Uterus (tissue), 4 donors: ENCODE data around the gene APBA3. TPM values are rescaled to one million over a fixed set of nuclear protein-coding genes. Genes with fewer than 3 reads are reported as not detected.

Experiments used
- DNase-seq, 2 donors: peaks; one replicate each; pipeline ENCODE4 v3.0.0-alpha.2; 2019 to 2020
- H3K27ac ChIP-seq, 2 donors: fragments of 200-600 bp; sonication (generic); 1 replicate in 1 of 2; 2 replicates in 1 of 2; pipeline ENCODE4 v1.5.1; 2016 to 2018
- H3K27me3 ChIP-seq, 2 donors: fragments of 200-600 bp; sonication (generic); one replicate each; pipeline ENCODE4 v1.5.1; 2018 to 2019; ENCODE audit warnings: control low read depth in 1 of 2
- H3K36me3 ChIP-seq, 2 donors: fragments of 200-600 bp; sonication (generic); one replicate each; pipeline ENCODE4 v1.5.1; 2019; ENCODE audit warnings: control low read depth in 1 of 2
- H3K4me1 ChIP-seq, 2 donors: fragments of 200-600 bp; sonication (generic); one replicate each; pipeline ENCODE4 v1.5.1; 2018 to 2019; ENCODE audit warnings: control low read depth in 1 of 2
- H3K4me3 ChIP-seq, 2 donors: fragments of 200-600 bp; sonication (generic); 1 replicate in 1 of 2; 2 replicates in 1 of 2; pipeline ENCODE4 v1.5.1; 2018 to 2019; ENCODE audit warnings: mild to moderate bottlenecking in 1 of 2
- H3K9me3 ChIP-seq, 2 donors: fragments of 200-600 bp; sonication (generic); one replicate each; pipeline ENCODE4 v1.5.1; 2019; ENCODE audit warnings: control low read depth in 1 of 2
- POLR2A ChIP-seq, 2 donors: fragments of 450-650 bp; IDR thresholded peaks; one replicate each; pipeline ENCODE4 v1.6.1; 2016; ENCODE audit warnings: antibody characterized with exemption in 2 of 2, mild to moderate bottlenecking in 1 of 2, moderate library complexity in 1 of 2
- intact Hi-C: fragments of 100-400 bp; cut with DNase I; formaldehyde crosslinking; loops from one replicate; pipeline ENCODE4 v1.15.1; 2023; ENCODE audit warnings: low total_unique reads
- total RNA-seq, 4 donors: library from RNA; depleted of rRNA in 3 of 4; stranded (reverse); fragments of >200 nt in 3 of 4; gene quantifications; one replicate each; pipeline versions ENCODE4 v1.1.0 to v1.2.4, GENCODE V29; 2014 to 2023
- TF ChIP-seq, protein P1 (sequence below), 4 experiments: fragments of 200-600 bp in 2 of 4; fragments of 450-650 bp in 2 of 4; sonication (generic) in 2 of 4; IDR thresholded peaks; one replicate each; pipeline ENCODE4 v1.5.1; 2016 to 2019; ENCODE audit warnings: antibody characterized with exemption in 4 of 4, mild to moderate bottlenecking in 2 of 4, moderate library complexity in 1 of 4
- donor health status: DM: yes; HTN: yes; CAD: no.

Gene APBA3
- total RNA-seq, 4 donors from 2014 or later = 14.1 to 52.6 (median 27.4) TPM

DNA sequence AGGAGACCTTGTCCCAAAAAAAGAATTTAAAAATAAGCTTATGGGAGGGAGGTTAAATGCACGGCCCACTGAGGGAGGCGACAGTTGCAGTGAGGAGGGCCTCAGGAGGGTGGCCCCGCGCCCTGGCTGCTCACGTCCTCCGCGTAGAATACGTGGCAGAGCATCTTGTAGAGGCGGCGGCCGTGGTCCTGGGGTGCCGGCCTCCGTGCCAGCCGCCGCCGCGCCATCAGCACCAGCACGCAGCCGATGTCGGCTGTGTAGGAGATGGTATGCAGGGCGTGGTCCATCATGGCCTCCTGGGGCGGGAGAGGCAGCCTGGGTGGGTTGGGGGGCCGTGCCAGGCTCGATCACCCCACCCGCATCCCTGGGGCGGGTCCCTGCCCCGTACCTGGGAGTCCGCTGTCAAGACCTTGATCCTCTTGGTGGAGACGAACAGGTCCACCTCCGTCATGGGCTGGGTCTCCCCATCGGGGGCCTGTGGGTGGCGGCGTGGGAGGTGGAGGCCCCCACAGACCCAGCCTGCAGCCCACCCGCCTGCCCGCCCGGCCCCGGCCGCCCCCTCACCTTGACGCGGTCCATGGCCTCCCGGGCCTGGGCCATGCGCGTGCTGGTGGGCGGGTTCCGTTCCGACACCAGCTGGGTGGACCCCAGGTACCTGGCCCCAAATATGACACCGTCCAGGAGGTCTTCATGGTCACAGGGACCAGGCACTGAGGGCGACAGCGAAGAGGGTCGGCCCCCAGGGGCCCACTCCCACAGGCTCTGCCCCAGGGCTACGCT, 7.7 kb downstream of the APBA3 start:
- no peaks in the 10 kb centered on the region for H3K4me1 ChIP-seq
- no peak overlapping the region for H3K4me3 ChIP-seq
- no peak for TF ChIP-seq POLR2A (IDR thresholded peaks at IDR 0.05)
- TF ChIP-seq, protein P1, sequence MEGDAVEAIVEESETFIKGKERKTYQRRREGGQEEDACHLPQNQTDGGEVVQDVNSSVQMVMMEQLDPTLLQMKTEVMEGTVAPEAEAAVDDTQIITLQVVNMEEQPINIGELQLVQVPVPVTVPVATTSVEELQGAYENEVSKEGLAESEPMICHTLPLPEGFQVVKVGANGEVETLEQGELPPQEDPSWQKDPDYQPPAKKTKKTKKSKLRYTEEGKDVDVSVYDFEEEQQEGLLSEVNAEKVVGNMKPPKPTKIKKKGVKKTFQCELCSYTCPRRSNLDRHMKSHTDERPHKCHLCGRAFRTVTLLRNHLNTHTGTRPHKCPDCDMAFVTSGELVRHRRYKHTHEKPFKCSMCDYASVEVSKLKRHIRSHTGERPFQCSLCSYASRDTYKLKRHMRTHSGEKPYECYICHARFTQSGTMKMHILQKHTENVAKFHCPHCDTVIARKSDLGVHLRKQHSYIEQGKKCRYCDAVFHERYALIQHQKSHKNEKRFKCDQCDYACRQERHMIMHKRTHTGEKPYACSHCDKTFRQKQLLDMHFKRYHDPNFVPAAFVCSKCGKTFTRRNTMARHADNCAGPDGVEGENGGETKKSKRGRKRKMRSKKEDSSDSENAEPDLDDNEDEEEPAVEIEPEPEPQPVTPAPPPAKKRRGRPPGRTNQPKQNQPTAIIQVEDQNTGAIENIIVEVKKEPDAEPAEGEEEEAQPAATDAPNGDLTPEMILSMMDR (IDR thresholded peaks at IDR 0.05) = no peak
- no peaks in the 10 kb centered on the region for H3K36me3 ChIP-seq
- intact Hi-C loops = no loop called here
- no peaks in the 10 kb centered on the region for H3K27me3 ChIP-seq
- H3K9me3 ChIP-seq = no peaks in the 10 kb centered on the region
- no peak for DNase-seq
- H3K27ac ChIP-seq = no peak overlapping the region

- intact Hi-C loops = no loop called here
- H3K4me3 ChIP-seq = no peak overlapping the region
- H3K27ac ChIP-seq = no peak overlapping the region
- DNase-seq = no peak
- no peaks in the 10 kb centered on the region for H3K9me3 ChIP-seq
- TF ChIP-seq, protein P1 (IDR thresholded peaks at IDR 0.05) = no peak
- no peak for TF ChIP-seq POLR2A (IDR thresholded peaks at IDR 0.05)
- no peaks in the 10 kb centered on the region for H3K4me1 ChIP-seq
- no peaks in the 10 kb centered on the region for H3K36me3 ChIP-seq
- no peaks in the 10 kb centered on the region for H3K27me3 ChIP-seq
Observed at GRCh38 chr19:3752492-3752891, 9.0 kb downstream of the APBA3 start.

DNA sequence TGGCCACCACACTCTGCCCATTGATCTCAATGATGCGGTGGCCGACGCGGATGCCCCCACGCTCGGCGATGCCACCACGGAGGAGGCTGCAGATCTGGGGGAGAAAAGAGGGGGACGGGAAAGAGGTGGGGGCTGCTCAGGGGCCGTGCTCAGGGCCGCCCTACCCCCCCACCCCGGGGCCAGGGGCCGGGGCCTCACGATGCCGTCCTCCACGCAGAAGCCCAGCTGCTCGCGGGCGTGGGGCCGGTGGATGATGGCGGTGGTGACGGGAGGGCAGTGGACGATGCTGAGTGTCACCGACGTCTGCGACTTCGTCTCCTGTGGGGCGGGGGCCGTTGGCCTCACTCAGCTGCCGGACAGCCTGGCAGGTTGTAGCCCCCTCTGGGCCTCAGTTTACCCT, 10.3 kb downstream of the APBA3 start:
- H3K4me1 ChIP-seq = no peaks in the 10 kb centered on the region
- no peak overlapping the region for H3K27ac ChIP-seq
- no peaks in the 10 kb centered on the region for H3K27me3 ChIP-seq
- TF ChIP-seq, protein P1 (IDR thresholded peaks at IDR 0.05) = no peak
- TF ChIP-seq POLR2A (IDR thresholded peaks at IDR 0.05) = no peak
- H3K4me3 ChIP-seq = no peak overlapping the region
- H3K9me3 ChIP-seq = no peaks in the 10 kb centered on the region
- H3K36me3 ChIP-seq = no peaks in the 10 kb centered on the region
- intact Hi-C loops = no loop called here
- DNase-seq = no peak

DNA sequence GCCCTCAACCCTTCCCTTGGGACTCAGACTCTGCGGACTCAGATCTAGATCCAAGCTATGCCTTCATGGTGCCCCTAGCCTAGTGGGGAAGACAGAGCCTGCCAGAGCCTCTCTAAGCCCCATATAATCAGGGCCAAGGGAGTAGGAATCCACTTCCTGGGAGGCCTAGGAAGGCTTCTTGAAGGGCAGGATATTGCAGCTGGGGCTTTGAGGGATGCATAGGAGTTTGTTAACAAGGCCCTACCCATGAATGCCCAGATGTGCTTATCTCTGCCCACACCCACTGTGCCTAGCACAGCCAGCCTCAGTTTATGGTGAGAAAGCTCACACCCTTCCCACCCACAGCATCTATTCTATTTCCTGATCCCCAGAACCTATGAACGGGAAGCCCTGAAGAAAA, 11.3 kb downstream of the APBA3 start:
- Histone ChIP-seq H3K4me1 (no peaks in the 10 kb centered on the region), H3K27me3 (no peaks in the 10 kb centered on the region), H3K36me3 (no peaks in the 10 kb centered on the region), H3K27ac (no peak overlapping the region), H3K4me3 (no peak overlapping the region), H3K9me3 (no peaks in the 10 kb centered on the region)
- intact Hi-C loops = no loop called here
- no peak for DNase-seq
- no peak for TF ChIP-seq POLR2A (IDR thresholded peaks at IDR 0.05)
- TF ChIP-seq, protein P1 (IDR thresholded peaks at IDR 0.05) = no peak

DNA sequence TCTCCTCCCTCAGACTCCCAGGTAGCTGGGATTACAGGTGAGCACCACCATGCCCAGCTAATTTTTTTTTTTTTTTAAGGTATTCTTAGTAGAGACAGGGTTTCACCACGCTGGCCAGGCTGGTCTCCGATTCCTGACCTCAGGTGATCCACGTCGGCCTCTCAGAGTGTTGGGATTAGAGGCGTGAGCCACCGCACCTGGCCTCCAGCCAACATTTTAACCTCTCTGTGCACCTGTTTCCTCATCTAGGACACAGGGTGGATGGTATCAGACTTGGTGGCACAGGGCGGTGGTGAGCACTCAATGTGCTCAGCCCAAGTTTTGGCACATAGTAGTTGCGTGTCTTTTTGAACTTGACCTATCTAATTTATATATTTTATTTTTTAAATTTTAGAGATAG, 12.5 kb downstream of the APBA3 start:
- H3K4me3 ChIP-seq = no peak overlapping the region
- no peaks in the 10 kb centered on the region for H3K36me3 ChIP-seq
- H3K4me1 ChIP-seq = no peaks in the 10 kb centered on the region
- H3K9me3 ChIP-seq = no peaks in the 10 kb centered on the region
- no peaks in the 10 kb centered on the region for H3K27me3 ChIP-seq
- no peak for DNase-seq
- H3K27ac ChIP-seq = no peak overlapping the region
- intact Hi-C loops = no loop called here
- TF ChIP-seq, protein P1 (IDR thresholded peaks at IDR 0.05) = no peak
- no peak for TF ChIP-seq POLR2A (IDR thresholded peaks at IDR 0.05)
